ENCODE measurements around the gene KMT2C. TPM values are rescaled to one million over a fixed set of nuclear protein-coding genes. Genes with fewer than 3 reads are reported as not detected.

KMT2C gene
- total and polyA plus RNA-seq, 2 of the 8 experiments (the other 6 are each of a cell fraction or from before 2014, with no cell fraction given): 9.1 to 40.8 TPM

- TF ChIP-seq RBBP5 (IDR thresholded peaks at IDR 0.05; ENCODE audit: borderline replicate concordance, low read depth, low read length): no peak
- no peak for TF ChIP-seq CEBPB (IDR thresholded peaks at IDR 0.05; ENCODE audit: low read depth, low read length)
- TF ChIP-seq, protein P1, sequence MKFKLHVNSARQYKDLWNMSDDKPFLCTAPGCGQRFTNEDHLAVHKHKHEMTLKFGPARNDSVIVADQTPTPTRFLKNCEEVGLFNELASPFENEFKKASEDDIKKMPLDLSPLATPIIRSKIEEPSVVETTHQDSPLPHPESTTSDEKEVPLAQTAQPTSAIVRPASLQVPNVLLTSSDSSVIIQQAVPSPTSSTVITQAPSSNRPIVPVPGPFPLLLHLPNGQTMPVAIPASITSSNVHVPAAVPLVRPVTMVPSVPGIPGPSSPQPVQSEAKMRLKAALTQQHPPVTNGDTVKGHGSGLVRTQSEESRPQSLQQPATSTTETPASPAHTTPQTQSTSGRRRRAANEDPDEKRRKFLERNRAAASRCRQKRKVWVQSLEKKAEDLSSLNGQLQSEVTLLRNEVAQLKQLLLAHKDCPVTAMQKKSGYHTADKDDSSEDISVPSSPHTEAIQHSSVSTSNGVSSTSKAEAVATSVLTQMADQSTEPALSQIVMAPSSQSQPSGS (IDR thresholded peaks at IDR 0.05; ENCODE audit: low read length): no peak
- no peak for TF ChIP-seq EZH2 (IDR thresholded peaks at IDR 0.05; ENCODE audit: low read depth, low read length, severe bottlenecking)
- TF ChIP-seq HDAC6 (IDR thresholded peaks at IDR 0.05; ENCODE audit: low read depth, low read length): no peak
- TF ChIP-seq USF2 (IDR thresholded peaks at IDR 0.05; ENCODE audit: low read length): no peak
- TF ChIP-seq POLR2A (IDR thresholded peaks at IDR 0.05; ENCODE audit: control extremely low read depth in 1 of 2, low read depth in 2 of 2, low read length in 2 of 2): no peak
- TF ChIP-seq TEAD4 (IDR thresholded peaks at IDR 0.05; ENCODE audit: low read depth, low read length): no peak
Observed at GRCh38 chr7:152178405-152179058, 257.3 kb downstream of the KMT2C start (continued).

All from H1 (cell line).